GM19025 (cell line): ENCODE measurements around the gene LARP6.
"Not testable (repeated sequence)": the region's sequence is repeated elsewhere in the genome, so short reads cannot be mapped to it uniquely, and the experiment has no call there.

Source experiments
- ATAC-seq: cut with Tn5 transposase; IDR thresholded peaks from one replicate; pipeline ENCODE4 v1.9.1; 2021; ENCODE audit warnings: mild to moderate bottlenecking, low read depth, moderate library complexity; ENCODE audit not compliant: unreplicated experiment

LARP6 gene

GRCh38 chr15:70853973-70854665, at the start of gene LARP6:
Gene LARP6 (minus strand): TSS chr15:70854157. CDS start chr15:70854088, 69 bp downstream.
- ATAC-seq, result no peak

GRCh38 chr15:70902107-70902506, 48.1 kb upstream of the LARP6 start:
- ATAC-seq, result no peak

- peak; percentile 18 for ATAC-seq
These were observed 39.1 kb upstream of the LARP6 start for GRCh38 chr15:70892912-70893560.

- ATAC-seq, result peak; percentile 68
These were observed 38.3 kb upstream of the LARP6 start, which contains the start of the genes LRRC49 and THAP10 for GRCh38 chr15:70892002-70892911. Gene LRRC49 (plus strand): TSS chr15:70892826. CDS start chr15:70892895, 69 bp downstream. Gene THAP10 (minus strand): TSS chr15:70892433. CDS start chr15:70892272, 161 bp downstream.

- no peak for ATAC-seq
These were observed 28.4 kb upstream of the LARP6 start for GRCh38 chr15:70882361-70882760.

- no peak for ATAC-seq
These were observed 26.8 kb upstream of the LARP6 start for GRCh38 chr15:70880781-70881180.

- no peak for ATAC-seq
These were observed 25.4 kb upstream of the LARP6 start for GRCh38 chr15:70879401-70879800.

- ATAC-seq, result no peak
These were observed 22.7 kb upstream of the LARP6 start for GRCh38 chr15:70876683-70877082.

- no peak for ATAC-seq
These were observed 22.1 kb upstream of the LARP6 start for GRCh38 chr15:70876011-70876410.

GRCh38 chr15:70875001-70875782, 21.2 kb upstream of the LARP6 start:
- ATAC-seq, result no peak

GRCh38 chr15:70873232-70874054, 19.5 kb upstream of the LARP6 start:
- ATAC-seq, result no peak

GRCh38 chr15:70871490-70871889, 17.5 kb upstream of the LARP6 start:
- ATAC-seq, result not testable (repeated sequence)

- no peak for ATAC-seq
These were observed 16.1 kb upstream of the LARP6 start for GRCh38 chr15:70870051-70870450.

GRCh38 chr15:70869346-70869745, 15.4 kb upstream of the LARP6 start:
- no peak for ATAC-seq

- ATAC-seq, result no peak
These were observed 14.0 kb upstream of the LARP6 start for GRCh38 chr15:70867911-70868467.

- ATAC-seq, result no peak
These were observed 13.2 kb upstream of the LARP6 start for GRCh38 chr15:70866982-70867641.

- no peak for ATAC-seq
These were observed 9.7 kb upstream of the LARP6 start for GRCh38 chr15:70863450-70864218.

GRCh38 chr15:70859998-70860397, 6.0 kb upstream of the LARP6 start:
- no peak for ATAC-seq
